Natural killer cell (primary cell): ENCODE results near the gene RBP7. TPM values are rescaled to one million over a fixed set of nuclear protein-coding genes. Genes with fewer than 3 reads are reported as not detected.

Experiments
- ATAC-seq, 3 donors: fragments of 150-1000 bp in 2 of 3; fragments of 200-7000 bp in 1 of 3; cut with Tn5 transposase; 1 replicate in 1 of 3; 2 replicates in 2 of 3; pipeline ENCODE4 v1.10.0; 2021; ENCODE audit warnings: mild to moderate bottlenecking in 2 of 3, moderate library complexity in 2 of 3
- DNase-seq, 2 donors: peaks; one replicate each; pipeline versions ENCODE4 v3.0.0 to v3.0.0-alpha.2; 2013 to 2021; ENCODE audit warnings: mixed read lengths in 1 of 2
- H3K27ac ChIP-seq: one replicate; pipeline ENCODE4 v1.5.1; 2013; ENCODE audit warnings: mild to moderate bottlenecking, low read length
- H3K27me3 ChIP-seq: one replicate; pipeline ENCODE4 v1.6.1; 2013; ENCODE audit warnings: low read length; ENCODE audit not compliant: control insufficient read depth, insufficient read depth
- H3K36me3 ChIP-seq: one replicate; pipeline ENCODE4 v1.6.1; 2013; ENCODE audit warnings: low read length; ENCODE audit not compliant: control insufficient read depth, insufficient read depth
- H3K4me1 ChIP-seq: one replicate; pipeline ENCODE4 v1.6.1; 2013; ENCODE audit warnings: low read length; ENCODE audit not compliant: control insufficient read depth, insufficient read depth
- H3K4me3 ChIP-seq: one replicate; pipeline ENCODE4 v1.5.1; 2013; ENCODE audit warnings: low read length
- H3K9me3 ChIP-seq: one replicate; pipeline ENCODE4 v1.6.1; 2013; ENCODE audit warnings: low read length; ENCODE audit not compliant: control insufficient read depth, insufficient read depth
- H3K27ac Mint-ChIP-seq, 2 donors: one replicate each; pipeline ENCODE4 v1.8.0; 2022; ENCODE audit warnings: mild to moderate bottlenecking in 2 of 2, mixed read lengths in 2 of 2, moderate library complexity in 1 of 2
- H3K27me3 Mint-ChIP-seq, 2 donors: one replicate each; pipeline ENCODE4 v1.8.0; 2022; ENCODE audit warnings: low read depth in 2 of 2, mixed read lengths in 2 of 2
- H3K36me3 Mint-ChIP-seq: one replicate; pipeline ENCODE4 v1.8.0; 2022; ENCODE audit warnings: mixed read lengths
- H3K4me1 Mint-ChIP-seq, 2 donors: one replicate each; pipeline ENCODE4 v1.8.0; 2022; ENCODE audit warnings: mixed read lengths in 2 of 2
- H3K4me3 Mint-ChIP-seq: one replicate; pipeline ENCODE4 v1.8.0; 2022; ENCODE audit warnings: mild to moderate bottlenecking, moderate library complexity, mixed read lengths
- H3K9me3 Mint-ChIP-seq, 2 donors: one replicate each; pipeline ENCODE4 v1.8.0; 2022; ENCODE audit warnings: mixed read lengths in 2 of 2
- WGBS: methylation state at CpG from one replicate; pipeline ENCODE4 v1.1.7; 2013; ENCODE audit warnings: missing lambda C conversion rate; ENCODE audit not compliant: insufficient coverage; 5-methylcytosine and 5-hydroxymethylcytosine counted together
- intact Hi-C: fragments of 100-400 bp; cut with micrococcal nuclease; formaldehyde crosslinking; loops from one replicate; pipeline ENCODE4 v1.14.2; 2022
- total RNA-seq, 4 donors: library from RNA; stranded (reverse); fragments of 120-200 nt in 1 of 4; gene quantifications; one replicate each; pipeline versions ENCODE4 v1.2.3 to v1.2.4, GENCODE V29; 2013 to 2022
- TF ChIP-seq, protein P1 (sequence below): fragments of 200-600 bp; IDR thresholded peaks from one replicate; pipeline ENCODE4 v1.8.0; 2022; ENCODE audit warnings: antibody characterized with exemption

RBP7 gene
- total RNA-seq, 3 donors from 2014 or later (not counting 1 experiment from before 2014, with no cell fraction given) = 0.89 to 2.3 (median 1.5) TPM

DNA sequence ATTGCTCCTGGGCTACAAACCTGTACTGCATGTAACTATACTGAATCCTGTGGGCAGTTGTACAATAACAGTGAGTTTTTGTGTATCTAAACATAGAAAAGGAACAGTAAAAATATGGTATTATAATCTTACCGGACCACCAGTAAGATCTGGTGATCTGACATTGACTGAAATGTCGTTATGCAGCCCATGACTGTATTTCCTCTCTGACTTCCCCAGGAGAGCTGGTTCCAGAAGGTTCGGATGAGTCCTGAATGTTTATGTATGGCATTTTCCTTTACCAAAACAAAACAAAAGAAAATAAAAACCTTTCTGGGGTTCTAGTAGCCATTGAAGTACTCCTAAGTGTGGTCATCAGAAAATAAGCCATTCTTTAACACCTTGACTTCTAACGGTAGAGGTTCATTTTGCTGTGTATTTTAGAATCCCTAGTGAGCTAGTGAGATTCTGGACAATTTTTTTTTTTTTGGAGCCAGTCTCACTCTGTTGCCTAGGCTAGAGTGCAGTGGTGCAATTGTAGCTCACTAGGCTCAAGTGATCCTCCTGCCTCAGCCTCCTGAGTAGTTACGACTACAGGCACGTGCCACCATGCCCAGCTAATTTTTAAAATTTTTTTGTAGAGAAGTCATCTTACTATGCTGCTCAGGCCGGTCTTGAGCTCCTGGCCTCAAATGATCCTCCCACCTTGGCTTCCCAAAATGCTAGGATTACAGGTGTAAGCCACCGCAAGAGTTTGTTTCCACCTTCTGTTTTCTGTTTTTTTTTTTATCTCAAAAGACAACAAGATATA lies 63.5 kb downstream of the RBP7 start:
- WGBS = 94% methylated on average over 8 of the region's 8 CpGs
- H3K36me3 ChIP-seq = no peaks in the 10 kb centered on the region

DNA sequence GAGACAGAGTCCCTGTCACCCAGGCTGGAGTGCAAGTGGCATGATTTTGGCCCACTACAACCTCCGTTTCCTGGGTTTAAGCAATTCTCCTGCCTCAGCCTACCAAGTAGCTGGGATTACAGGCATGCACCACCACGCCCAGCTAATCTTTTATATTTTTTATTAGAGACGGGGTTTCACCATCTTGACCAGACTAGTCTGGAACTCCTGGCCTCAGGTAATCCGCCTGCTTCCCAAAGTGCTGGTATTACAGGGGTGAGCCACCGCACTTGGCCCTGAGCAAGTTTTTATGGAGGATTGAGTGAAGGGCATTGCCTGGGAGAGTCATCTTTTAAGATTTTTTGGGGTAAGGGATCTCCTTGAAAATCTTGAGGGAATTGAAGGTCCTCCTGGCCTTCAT lies 64.2 kb downstream of the RBP7 start:
- H3K4me1 Mint-ChIP-seq = peaks cover 23 to 33% of the 10 kb centered on the region in 2 donors
- H3K27me3 Mint-ChIP-seq = no peaks in the 10 kb centered on the region
- H3K9me3 Mint-ChIP-seq = no peaks in the 10 kb centered on the region
- DNase-seq (no peak), ATAC-seq (no peak)
- Histone ChIP-seq H3K9me3 (no peaks in the 10 kb centered on the region), H3K36me3 (no peaks in the 10 kb centered on the region), H3K4me1 (no peaks in the 10 kb centered on the region), H3K27me3 (no peaks in the 10 kb centered on the region), H3K4me3 (no peak overlapping the region), H3K27ac (no peak overlapping the region)
- H3K4me3 Mint-ChIP-seq = no peak overlapping the region
- TF ChIP-seq, protein P1, sequence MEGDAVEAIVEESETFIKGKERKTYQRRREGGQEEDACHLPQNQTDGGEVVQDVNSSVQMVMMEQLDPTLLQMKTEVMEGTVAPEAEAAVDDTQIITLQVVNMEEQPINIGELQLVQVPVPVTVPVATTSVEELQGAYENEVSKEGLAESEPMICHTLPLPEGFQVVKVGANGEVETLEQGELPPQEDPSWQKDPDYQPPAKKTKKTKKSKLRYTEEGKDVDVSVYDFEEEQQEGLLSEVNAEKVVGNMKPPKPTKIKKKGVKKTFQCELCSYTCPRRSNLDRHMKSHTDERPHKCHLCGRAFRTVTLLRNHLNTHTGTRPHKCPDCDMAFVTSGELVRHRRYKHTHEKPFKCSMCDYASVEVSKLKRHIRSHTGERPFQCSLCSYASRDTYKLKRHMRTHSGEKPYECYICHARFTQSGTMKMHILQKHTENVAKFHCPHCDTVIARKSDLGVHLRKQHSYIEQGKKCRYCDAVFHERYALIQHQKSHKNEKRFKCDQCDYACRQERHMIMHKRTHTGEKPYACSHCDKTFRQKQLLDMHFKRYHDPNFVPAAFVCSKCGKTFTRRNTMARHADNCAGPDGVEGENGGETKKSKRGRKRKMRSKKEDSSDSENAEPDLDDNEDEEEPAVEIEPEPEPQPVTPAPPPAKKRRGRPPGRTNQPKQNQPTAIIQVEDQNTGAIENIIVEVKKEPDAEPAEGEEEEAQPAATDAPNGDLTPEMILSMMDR = no peak
- H3K27ac Mint-ChIP-seq = no peak overlapping the region
- intact Hi-C loops = no loop called here
- H3K36me3 Mint-ChIP-seq = no peaks in the 10 kb centered on the region
- 97% methylated on average over 5 of the region's 5 CpGs for WGBS

More for the DNA sequence above, 63.5 kb downstream of the RBP7 start:
- TF ChIP-seq, protein P1 = no peak
- intact Hi-C loops = no loop called here
- Histone ChIP-seq H3K27me3 (no peaks in the 10 kb centered on the region), H3K9me3 (no peaks in the 10 kb centered on the region), H3K4me3 (no peak overlapping the region), H3K27ac (no peak overlapping the region), H3K4me1 (no peaks in the 10 kb centered on the region)
- no peak overlapping the region for H3K27ac Mint-ChIP-seq
- no peaks in the 10 kb centered on the region for H3K9me3 Mint-ChIP-seq
- ATAC-seq (no peak), DNase-seq (no peak)
- H3K27me3 Mint-ChIP-seq = no peaks in the 10 kb centered on the region
- H3K4me1 Mint-ChIP-seq = peaks cover 23 to 33% of the 10 kb centered on the region in 2 donors
- H3K4me3 Mint-ChIP-seq = no peak overlapping the region
- no peaks in the 10 kb centered on the region for H3K36me3 Mint-ChIP-seq

DNA sequence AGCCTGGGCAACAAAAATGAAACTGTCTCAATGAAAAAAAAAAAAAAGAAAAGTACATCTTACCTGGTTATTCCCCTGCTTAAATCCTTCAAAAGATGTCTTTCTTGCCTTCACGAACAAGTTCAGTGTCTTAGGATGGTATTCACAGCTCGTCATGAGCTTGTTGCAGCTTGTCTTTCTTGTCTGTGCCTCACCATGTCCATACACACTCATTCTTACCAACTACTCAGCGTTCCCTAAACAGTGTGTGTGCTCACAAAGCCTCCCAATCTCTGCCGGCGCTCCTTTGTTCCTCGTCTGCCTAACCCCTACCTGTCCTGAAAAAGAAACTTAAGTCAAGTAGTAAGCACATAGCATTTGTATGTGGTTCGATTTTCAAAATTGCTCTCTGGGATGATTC lies 66.8 kb downstream of the RBP7 start:
- DNase-seq (no peak), ATAC-seq (no peak)
- Mint-ChIP-seq H3K4me1 (peaks cover 22 to 25% of the 10 kb centered on the region in 2 donors), H3K9me3 (no peaks in the 10 kb centered on the region), H3K36me3 (no peaks in the 10 kb centered on the region), H3K27ac (peak overlapping the region in 1 of 2 donors; percentile 45), H3K4me3 (no peak overlapping the region), H3K27me3 (no peaks in the 10 kb centered on the region)
- intact Hi-C loops = no loop called here
- no peak overlapping the region for H3K4me3 ChIP-seq
- WGBS = 95% methylated on average over 7 of the region's 7 CpGs
- no peaks in the 10 kb centered on the region for H3K27me3 ChIP-seq
- H3K36me3 ChIP-seq = no peaks in the 10 kb centered on the region
- no peak overlapping the region for H3K27ac ChIP-seq
- no peaks in the 10 kb centered on the region for H3K9me3 ChIP-seq
- TF ChIP-seq, protein P1 = no peak
- H3K4me1 ChIP-seq = no peaks in the 10 kb centered on the region
